A673 (cell line): ENCODE results near the gene MRGPRE. TPM values are rescaled to one million over a fixed set of nuclear protein-coding genes. Genes with fewer than 3 reads are reported as not detected.

ENCODE experiments used
- BruUV-seq: library from RNA; stranded (reverse); fragments of 400-500 nt; replicated peaks from 2 replicates; lab custom pipeline; 2021; lab: Mats Ljungman, UMichigan
- CTCF ChIA-PET: fragments of 300-600 bp; sonication (Branson Sonifier 250); formaldehyde crosslinking; loops from one replicate; lab custom pipeline; 2022; ENCODE audit warnings: antibody characterized with exemption; lab: Charles Lee
- POLR2A ChIA-PET: fragments of 300-600 bp; sonication (Branson Sonifier 250); formaldehyde crosslinking; loops from one replicate; lab custom pipeline; 2022; ENCODE audit warnings: antibody characterized with exemption; ENCODE audit not compliant: low non-redundant PET; lab: Charles Lee
- DNase-seq: peaks from one replicate; pipeline ENCODE4 v3.0.0-alpha.2; 2015; ENCODE audit warnings: low spot score
- H3K27ac ChIP-seq: fragments of 200-600 bp; sonication (generic); 2 replicates; pipeline ENCODE4 v1.5.1; 2016; ENCODE audit warnings: mixed run types, low read depth, mild to moderate bottlenecking, mixed read lengths, antibody characterized with exemption, low read length; ENCODE audit not compliant: poor library complexity, severe bottlenecking
- H3K27me3 ChIP-seq: fragments of 200-600 bp; sonication (generic); replicated peaks from 2 replicates; pipeline ENCODE4 v1.6.1; 2017; ENCODE audit warnings: mixed run types, low read depth, mild to moderate bottlenecking, mixed read lengths, antibody characterized with exemption, low read length; ENCODE audit not compliant: insufficient read depth, poor library complexity
- H3K36me3 ChIP-seq: fragments of 200-600 bp; sonication (generic); 2 replicates; pipeline ENCODE4 v1.6.1; 2016; ENCODE audit warnings: mixed run types, mild to moderate bottlenecking, mixed read lengths, antibody characterized with exemption, low read length; ENCODE audit not compliant: insufficient read depth, poor library complexity, severe bottlenecking
- H3K4me1 ChIP-seq: fragments of 200-600 bp; sonication (generic); 2 replicates; pipeline ENCODE4 v1.6.1; 2017; ENCODE audit warnings: mixed run types, mild to moderate bottlenecking, mixed read lengths, antibody characterized with exemption, low read length; ENCODE audit not compliant: insufficient read depth, poor library complexity, severe bottlenecking
- H3K4me3 ChIP-seq: fragments of 200-600 bp; sonication (generic); 2 replicates; pipeline ENCODE4 v1.5.1; 2016; ENCODE audit warnings: low read depth, mixed run types, mild to moderate bottlenecking, mixed read lengths, low read length; ENCODE audit not compliant: poor library complexity, severe bottlenecking
- H3K9me3 ChIP-seq: fragments of 200-600 bp; sonication (generic); 2 replicates; pipeline ENCODE4 v1.6.1; 2016; ENCODE audit warnings: mixed run types, low read depth, mild to moderate bottlenecking, mixed read lengths, antibody characterized with exemption, low read length; ENCODE audit not compliant: poor library complexity, severe bottlenecking
- CTCF ChIP-seq: fragments of 300-800, 200-600 bp; sonication (generic); conservative IDR thresholded peaks from 2 replicates; pipeline ENCODE4 v1.5.1; 2017; ENCODE audit warnings: low read depth, mild to moderate bottlenecking, antibody characterized with exemption, low read length, moderate library complexity, mixed read lengths
- EZH2 ChIP-seq: fragments of 200-600 bp; sonication (generic); IDR thresholded peaks from 2 replicates; pipeline ENCODE4 v1.6.1; 2017; ENCODE audit warnings: borderline replicate concordance, low read depth, mild to moderate bottlenecking, mixed read lengths, antibody characterized with exemption, low read length; ENCODE audit not compliant: poor library complexity, severe bottlenecking
- intact Hi-C: fragments of 100-400 bp; cut with micrococcal nuclease; formaldehyde crosslinking; loops from one replicate; pipeline ENCODE4 v1.10.0; 2022; ENCODE audit not compliant: unreplicated experiment
- total RNA-seq: library from RNA; stranded (reverse); gene quantifications from 2 replicates; pipeline ENCODE4 v1.2.3, GENCODE V29; 2021

Gene MRGPRE
- total RNA-seq, 1 experiment from 2014 or later = not detected

GRCh38 chr11:3217818-3218482, 14.3 kb downstream of the MRGPRE start:
- no peaks in the 10 kb centered on the region for H3K4me1 ChIP-seq
- CTCF ChIA-PET = no interaction called here
- intact Hi-C loops = loop anchor here (1.0 to 5.0 kb wide), 2 partner anchors 121 to 181 kb away; no protein-coding TSS in a partner anchor
- no peak for DNase-seq
- H3K9me3 ChIP-seq = no peaks in the 10 kb centered on the region
- no peak overlapping the region for H3K4me3 ChIP-seq
- no peaks in the 10 kb centered on the region for H3K27me3 ChIP-seq
- BruUV-seq = no TSS peak
- H3K36me3 ChIP-seq = no peaks in the 10 kb centered on the region
- H3K27ac ChIP-seq = no peak overlapping the region
- POLR2A ChIA-PET = no interaction called here
- no peak for TF ChIP-seq CTCF

GRCh38 chr11:3216027-3216525, 16.1 kb downstream of the MRGPRE start:
- no peaks in the 10 kb centered on the region for H3K27me3 ChIP-seq
- ChIA-PET POLR2A (no interaction called here), CTCF (no interaction called here)
- DNase-seq = no peak
- H3K9me3 ChIP-seq = peaks cover 3% of the 10 kb centered on the region
- no TSS peak for BruUV-seq
- H3K4me1 ChIP-seq = no peaks in the 10 kb centered on the region
- TF ChIP-seq EZH2 (no peak), CTCF (no peak)
- no peak overlapping the region for H3K27ac ChIP-seq
- no peak overlapping the region for H3K4me3 ChIP-seq
- no peaks in the 10 kb centered on the region for H3K36me3 ChIP-seq
- intact Hi-C loops = loop anchor here (5.0 kb wide), 1 partner anchor 119 kb away; no protein-coding TSS in a partner anchor

GRCh38 chr11:3215346-3216026, 16.7 kb downstream of the MRGPRE start:
- Histone ChIP-seq H3K4me3 (no peak overlapping the region), H3K36me3 (no peaks in the 10 kb centered on the region), H3K27ac (no peak overlapping the region), H3K27me3 (no peaks in the 10 kb centered on the region), H3K4me1 (no peaks in the 10 kb centered on the region), H3K9me3 (peaks cover 6% of the 10 kb centered on the region)
- intact Hi-C loops = loop anchor here (5.0 kb wide), 1 partner anchor 118 kb away; no protein-coding TSS in a partner anchor
- ChIA-PET POLR2A (no interaction called here), CTCF (no interaction called here)
- DNase-seq = peak; percentile 38
- BruUV-seq = no TSS peak
- TF ChIP-seq CTCF (no peak), EZH2 (no peak)
